GM12892 (cell line): ENCODE measurements around the gene SGIP1.

Experiments used
- POLR2A ChIP-seq: IDR thresholded peaks from 2 replicates; pipeline ENCODE4 v1.6.1; 2011; ENCODE audit warnings: low read depth, low read length, control low read depth
- POLR2AphosphoS5 ChIP-seq: IDR thresholded peaks from 2 replicates; pipeline ENCODE4 v1.6.1; 2011; ENCODE audit warnings: low read depth, low read length, control low read depth
- TAF1 ChIP-seq: IDR thresholded peaks from 2 replicates; pipeline ENCODE4 v1.6.1; 2011; ENCODE audit warnings: low read depth, mild to moderate bottlenecking, control low read depth, low read length, borderline replicate concordance

GRCh38 chr1:66752000-66752592, 218.1 kb downstream of the SGIP1 start, which contains the start of gene DYNLT5:
- no peak for TF ChIP-seq POLR2A
- no peak for TF ChIP-seq TAF1
- no peak for TF ChIP-seq POLR2AphosphoS5
